Astrocyte of the spinal cord (primary cell): ENCODE data around the gene PTGR2.
"Not testable (repeated sequence)": the region's sequence is repeated elsewhere in the genome, so short reads cannot be mapped to it uniquely, and the experiment has no call there.

ENCODE experiments used
- DNase-seq: peaks from one replicate; pipeline ENCODE4 v3.0.0; 2011; ENCODE audit warnings: low read depth, low spot score
- H3K4me3 ChIP-seq: 2 replicates; pipeline ENCODE4 v1.5.1; 2011; ENCODE audit warnings: low read depth, mild to moderate bottlenecking, low read length, moderate library complexity
- in situ Hi-C: cut with HindIII; loops from 2 replicates; pipeline ENCODE4 v1.10.0; 2017; ENCODE audit warnings: low sequenced_read_pairs
- TF ChIP-seq, protein P1 (sequence below): IDR thresholded peaks from 2 replicates; pipeline ENCODE4 v1.5.1; 2012; ENCODE audit warnings: low read depth, mild to moderate bottlenecking, low read length, inconsistent platforms

Gene PTGR2

DNA sequence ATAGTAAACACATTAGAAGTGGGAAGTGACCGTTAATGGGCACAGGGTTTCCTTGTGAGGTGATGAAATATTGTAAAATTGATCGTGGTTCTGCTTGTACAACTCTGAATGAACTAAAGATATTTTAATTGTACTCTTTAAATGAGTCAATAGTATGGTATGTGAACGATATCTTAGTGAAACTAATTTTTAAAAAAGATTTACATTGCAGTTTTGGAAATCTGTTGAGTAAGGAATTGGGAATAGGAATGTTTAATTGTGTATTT is 36.8 kb downstream of the PTGR2 start:
- in situ Hi-C loops, result no loop called here
- H3K4me3 ChIP-seq, result no peak overlapping the region
- DNase-seq, result peak; percentile 17
- TF ChIP-seq, protein P1, sequence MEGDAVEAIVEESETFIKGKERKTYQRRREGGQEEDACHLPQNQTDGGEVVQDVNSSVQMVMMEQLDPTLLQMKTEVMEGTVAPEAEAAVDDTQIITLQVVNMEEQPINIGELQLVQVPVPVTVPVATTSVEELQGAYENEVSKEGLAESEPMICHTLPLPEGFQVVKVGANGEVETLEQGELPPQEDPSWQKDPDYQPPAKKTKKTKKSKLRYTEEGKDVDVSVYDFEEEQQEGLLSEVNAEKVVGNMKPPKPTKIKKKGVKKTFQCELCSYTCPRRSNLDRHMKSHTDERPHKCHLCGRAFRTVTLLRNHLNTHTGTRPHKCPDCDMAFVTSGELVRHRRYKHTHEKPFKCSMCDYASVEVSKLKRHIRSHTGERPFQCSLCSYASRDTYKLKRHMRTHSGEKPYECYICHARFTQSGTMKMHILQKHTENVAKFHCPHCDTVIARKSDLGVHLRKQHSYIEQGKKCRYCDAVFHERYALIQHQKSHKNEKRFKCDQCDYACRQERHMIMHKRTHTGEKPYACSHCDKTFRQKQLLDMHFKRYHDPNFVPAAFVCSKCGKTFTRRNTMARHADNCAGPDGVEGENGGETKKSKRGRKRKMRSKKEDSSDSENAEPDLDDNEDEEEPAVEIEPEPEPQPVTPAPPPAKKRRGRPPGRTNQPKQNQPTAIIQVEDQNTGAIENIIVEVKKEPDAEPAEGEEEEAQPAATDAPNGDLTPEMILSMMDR, result no peak

DNA sequence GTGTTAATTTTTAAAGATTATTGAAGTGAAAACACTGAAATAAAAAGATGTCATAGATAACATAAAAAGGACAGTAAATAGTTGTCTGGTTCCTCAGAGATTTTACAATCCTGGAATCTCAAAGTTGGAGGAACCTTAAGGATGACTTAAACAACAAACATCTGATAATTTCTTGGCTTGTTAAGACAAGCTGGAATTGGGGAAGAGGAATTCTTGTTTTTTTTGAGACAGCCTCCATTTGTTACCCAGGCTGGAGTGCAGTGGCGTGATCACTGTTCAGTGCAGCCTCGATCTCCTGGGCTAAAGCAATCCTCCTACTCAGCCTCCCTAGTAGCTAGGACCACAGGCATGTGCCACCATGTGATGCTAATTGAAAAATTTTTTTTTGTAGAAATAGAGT is 37.3 kb downstream of the PTGR2 start:
- TF ChIP-seq, protein P1, result no peak
- DNase-seq, result no peak
- no peak overlapping the region for H3K4me3 ChIP-seq
- in situ Hi-C loops, result no loop called here

DNA sequence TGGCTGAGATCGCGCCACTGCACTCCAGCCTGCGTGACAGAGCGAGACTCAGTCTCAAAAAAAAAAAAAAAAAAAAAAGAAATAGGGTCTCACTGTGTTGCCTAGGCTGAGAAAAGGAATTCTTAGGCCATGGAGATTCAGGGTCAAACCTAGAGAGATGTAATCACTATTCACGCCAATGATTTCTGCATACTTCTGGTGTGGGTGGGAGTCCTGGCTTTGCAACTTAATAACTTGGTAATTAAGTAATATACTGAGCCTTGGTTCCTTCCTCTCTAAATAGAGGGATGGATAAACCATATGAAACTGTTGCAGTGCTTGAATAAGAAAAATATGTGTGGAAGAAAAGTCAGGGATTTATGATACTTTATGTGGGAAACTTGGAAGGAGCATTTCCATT is 37.7 kb downstream of the PTGR2 start:
- no peak for DNase-seq
- in situ Hi-C loops, result no loop called here
- H3K4me3 ChIP-seq, result no peak overlapping the region
- TF ChIP-seq, protein P1, result no peak

DNA sequence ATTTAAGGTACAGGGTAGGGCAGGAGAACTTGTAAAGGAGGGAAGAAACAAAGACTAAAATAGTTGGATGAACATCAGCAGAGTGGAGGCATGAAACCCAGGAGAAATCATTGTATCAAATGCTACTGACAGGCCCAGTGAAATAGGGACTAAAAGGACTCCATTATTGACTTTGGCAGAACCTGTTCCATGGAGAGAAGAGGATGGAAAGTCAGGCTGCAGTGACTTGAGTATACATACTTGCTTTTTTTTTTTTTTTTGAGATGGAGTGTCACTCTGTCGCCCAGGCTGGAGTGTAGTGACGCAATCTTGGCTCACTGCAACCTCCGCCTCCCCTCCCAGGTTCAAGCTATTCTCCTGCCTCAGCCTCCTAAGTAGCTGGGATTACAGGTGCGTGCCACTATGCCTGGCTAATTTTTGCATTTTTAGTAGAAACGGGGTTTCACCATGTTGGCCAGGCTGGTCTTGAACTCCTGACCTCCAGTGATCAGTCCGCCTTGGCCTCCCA is 42.6 kb downstream of the PTGR2 start:
- DNase-seq, H3K4me3 ChIP-seq, in situ Hi-C loops: not testable (repeated sequence)

DNA sequence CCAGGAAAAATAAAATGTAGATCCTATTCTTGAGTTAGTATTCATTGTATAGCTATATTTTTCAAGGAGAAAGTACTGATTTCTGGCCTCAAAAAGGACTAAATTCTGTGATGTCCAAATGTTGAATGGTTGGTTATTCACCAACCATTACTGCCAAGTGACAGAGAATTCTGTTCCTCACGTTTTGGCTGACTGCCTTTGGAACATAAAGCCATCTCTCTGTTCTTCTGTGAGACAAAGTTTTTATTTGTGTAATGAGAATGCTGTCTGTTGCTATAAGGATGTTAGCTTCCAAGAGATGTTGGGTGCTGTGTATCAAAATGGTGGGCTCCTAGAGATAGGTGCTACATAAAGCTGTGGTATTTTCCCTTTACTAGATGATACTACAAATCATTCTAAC is 44.3 kb downstream of the PTGR2 start:
- in situ Hi-C loops, result no loop called here
- TF ChIP-seq, protein P1, result no peak
- no peak for DNase-seq

DNA sequence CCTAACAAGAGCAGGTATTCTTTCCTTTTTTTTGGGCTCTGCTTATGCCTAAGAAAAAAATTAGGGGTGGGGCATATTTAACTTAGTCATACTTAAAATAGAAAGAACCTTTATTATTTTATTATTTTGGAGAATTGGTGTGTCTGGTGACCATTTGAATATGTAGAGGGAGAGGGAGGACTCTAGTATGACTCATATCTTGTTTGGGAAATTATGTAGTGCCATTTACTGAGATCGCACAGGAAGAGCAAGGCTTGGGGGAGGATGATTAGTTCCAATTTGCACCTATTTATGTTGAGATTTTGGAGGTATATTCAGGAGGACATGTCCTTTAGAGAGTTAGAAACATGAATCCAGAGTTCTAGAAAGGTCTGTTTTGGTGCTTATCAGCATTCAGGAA is 44.9 kb downstream of the PTGR2 start:
- in situ Hi-C loops, result no loop called here
- no peak overlapping the region for H3K4me3 ChIP-seq
- DNase-seq, result no peak
- TF ChIP-seq, protein P1, result no peak

More for the DNA sequence above, 44.3 kb downstream of the PTGR2 start:
- no peak overlapping the region for H3K4me3 ChIP-seq

DNA sequence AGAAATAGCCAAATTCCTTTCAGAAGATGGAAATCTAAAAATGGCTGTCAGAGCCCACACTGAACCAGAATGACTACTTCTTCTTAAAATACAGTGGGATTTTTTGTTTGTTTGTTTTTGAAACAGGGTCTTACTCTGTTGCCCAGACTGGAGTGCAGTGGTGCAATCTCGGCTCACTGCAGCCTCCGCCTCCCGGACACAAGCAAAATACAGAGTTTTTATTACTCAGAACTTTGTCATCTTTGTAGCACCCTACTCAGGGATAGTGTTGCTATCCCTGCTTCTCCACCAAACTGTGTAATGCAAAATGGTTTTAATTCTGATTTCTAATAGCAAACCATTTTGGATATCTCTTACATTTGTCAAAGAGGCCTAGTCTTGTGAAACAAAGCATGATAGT is 51.4 kb downstream of the PTGR2 start:
- in situ Hi-C loops, result no loop called here
- no peak overlapping the region for H3K4me3 ChIP-seq
- DNase-seq, result no peak
- TF ChIP-seq, protein P1, result no peak
